ENCODE results near the gene TMEM154.

GRCh38 chr4:152601156-152601555 is 78.6 kb downstream of the TMEM154 start:
- TF ChIP-seq CTCF (IDR thresholded peaks at IDR 0.05) (no peak), POLR2A (IDR thresholded peaks at IDR 0.05) (no peak)

All from Peyer's patch (tissue), 4 donors.